IMR-90 (cell line): ENCODE measurements around the gene SYNM. TPM values are rescaled to one million over a fixed set of nuclear protein-coding genes. Genes with fewer than 3 reads are reported as not detected.

Experiments used
- ATAC-seq: fragments of 200-7000 bp; cut with Tn5 transposase; 2 replicates; pipeline ENCODE4 v1.9.1; 2020; ENCODE audit warnings: low read depth, mild to moderate bottlenecking, moderate library complexity
- BruUV-seq: library from RNA; stranded (reverse); fragments of 400-500 nt; replicated peaks from 2 replicates; lab custom pipeline; 2021; lab: Mats Ljungman, UMichigan
- CTCF ChIA-PET: fragments of 300-600 bp; formaldehyde crosslinking; extraction: SDS; loops from one replicate; lab custom pipeline; 2021; ENCODE audit warnings: antibody characterized with exemption; lab: Yijun Ruan, JAX
- POLR2A ChIA-PET: fragments of 300-600 bp; sonication (Branson Sonifier 250); formaldehyde crosslinking; loops from one replicate; lab custom pipeline; 2022; ENCODE audit warnings: antibody characterized with exemption; ENCODE audit not compliant: unreplicated experiment; lab: Charles Lee
- DNase-seq: peaks from one replicate; pipeline ENCODE4 v3.0.0; 2013
- H2AFZ ChIP-seq: replicated peaks from 2 replicates; pipeline ENCODE3; 2013; ENCODE audit warnings: low read length, mild to moderate bottlenecking; ENCODE audit not compliant: poor library complexity
- H2AK5ac ChIP-seq: 2 replicates; pipeline ENCODE4 v1.6.1; 2013; ENCODE audit warnings: low read depth, low read length, inconsistent platforms
- H2AK9ac ChIP-seq: replicated peaks from 2 replicates; pipeline ENCODE3; 2013; ENCODE audit warnings: mild to moderate bottlenecking, low read depth, low read length, moderate library complexity; ENCODE audit not compliant: poor library complexity
- H2BK120ac ChIP-seq: 2 replicates; pipeline ENCODE4 v1.6.1; 2013; ENCODE audit warnings: low read depth, low read length, inconsistent platforms
- H2BK15ac ChIP-seq: 3 replicates; pipeline ENCODE4 v1.6.1; 2013; ENCODE audit warnings: low read depth, low read length, inconsistent platforms
- H2BK20ac ChIP-seq: 2 replicates; pipeline ENCODE4 v1.6.1; 2013; ENCODE audit warnings: low read depth, mild to moderate bottlenecking, inconsistent platforms, low read length, moderate library complexity
- H2BK5ac ChIP-seq: 2 replicates; pipeline ENCODE4 v1.6.1; 2013; ENCODE audit warnings: mild to moderate bottlenecking, low read depth, low read length, inconsistent platforms; ENCODE audit not compliant: poor library complexity, severe bottlenecking
- H3K14ac ChIP-seq: replicated peaks from 2 replicates; pipeline ENCODE4 v1.6.1; 2013; ENCODE audit warnings: low read depth, low read length, inconsistent platforms
- H3K18ac ChIP-seq: 2 replicates; pipeline ENCODE4 v1.6.1; 2013; ENCODE audit warnings: low read depth, low read length, control low read depth
- H3K23ac ChIP-seq: 2 replicates; pipeline ENCODE4 v1.6.1; 2013; ENCODE audit warnings: low read depth, low read length, inconsistent platforms
- H3K27ac ChIP-seq: 2 replicates; pipeline ENCODE4 v1.5.1; 2013; ENCODE audit warnings: mild to moderate bottlenecking, control low read depth, low read length; ENCODE audit not compliant: insufficient read depth
- H3K27me3 ChIP-seq: 2 replicates; pipeline ENCODE4 v1.6.1; 2013; ENCODE audit warnings: low read length; ENCODE audit not compliant: control insufficient read depth, insufficient read depth
- H3K36me3 ChIP-seq: 2 replicates; pipeline ENCODE4 v1.6.1; 2013; ENCODE audit warnings: low read length, mixed read lengths; ENCODE audit not compliant: control insufficient read depth, insufficient read depth
- H3K4ac ChIP-seq: 2 replicates; pipeline ENCODE4 v1.6.1; 2013; ENCODE audit warnings: low read depth, low read length, inconsistent platforms
- H3K4me1 ChIP-seq: 2 replicates; pipeline ENCODE4 v1.6.1; 2013; ENCODE audit warnings: low read length, mixed read lengths; ENCODE audit not compliant: control insufficient read depth, insufficient read depth
- H3K4me2 ChIP-seq: 2 replicates; pipeline ENCODE4 v1.6.1; 2013; ENCODE audit warnings: low read depth, mild to moderate bottlenecking, control low read depth, low read length, moderate library complexity
- H3K4me3 ChIP-seq: 2 replicates; pipeline ENCODE4 v1.5.1; 2013; ENCODE audit warnings: low read depth, mild to moderate bottlenecking, control low read depth, low read length, moderate library complexity; ENCODE audit not compliant: insufficient read depth
- H3K56ac ChIP-seq: 2 replicates; pipeline ENCODE4 v1.6.1; 2013; ENCODE audit warnings: low read length, inconsistent platforms; ENCODE audit not compliant: insufficient read depth; ENCODE audit errors: extremely low read depth
- H3K79me1 ChIP-seq, 2 experiments: 2 replicates each; pipeline ENCODE4 v1.6.1; 2013; ENCODE audit warnings: low read length in 2 of 2, inconsistent platforms in 1 of 2, low read depth in 1 of 2
- H3K9ac ChIP-seq: 2 replicates; pipeline ENCODE4 v1.6.1; 2013; ENCODE audit warnings: low read depth, low read length, control low read depth
- H3K9me1 ChIP-seq: 2 replicates; pipeline ENCODE4 v1.6.1; 2013; ENCODE audit warnings: low read length, inconsistent platforms; ENCODE audit not compliant: insufficient read depth
- H3K9me3 ChIP-seq: 2 replicates; pipeline ENCODE4 v1.6.1; 2013; ENCODE audit warnings: low read length; ENCODE audit not compliant: control insufficient read depth, insufficient read depth
- H4K20me1 ChIP-seq: 2 replicates; pipeline ENCODE4 v1.6.1; 2013; ENCODE audit warnings: low read length, inconsistent platforms; ENCODE audit not compliant: insufficient read depth
- H4K5ac ChIP-seq: 2 replicates; pipeline ENCODE4 v1.6.1; 2013; ENCODE audit warnings: mild to moderate bottlenecking, low read depth, low read length, control low read depth
- H4K8ac ChIP-seq, 2 experiments: 2 replicates each; pipeline ENCODE4 v1.6.1; 2013; ENCODE audit warnings: low read depth in 2 of 2, low read length in 2 of 2, control low read depth in 1 of 2, inconsistent platforms in 1 of 2
- H4K91ac ChIP-seq: 2 replicates; pipeline ENCODE4 v1.6.1; 2013; ENCODE audit warnings: low read depth, low read length, inconsistent platforms; ENCODE audit not compliant: insufficient read depth
- BHLHE40 ChIP-seq: fragments of 150-350 bp; IDR thresholded peaks from 2 replicates; pipeline ENCODE4 v1.6.1; 2016; ENCODE audit warnings: mild to moderate bottlenecking, low read depth, low read length
- CEBPB ChIP-seq: IDR thresholded peaks from 2 replicates; pipeline ENCODE4 v1.6.1; 2012; ENCODE audit warnings: low read depth, low read length, improper control_type of control experiment
- CHD1 ChIP-seq: IDR thresholded peaks from 2 replicates; pipeline ENCODE4 v1.6.1; 2012; ENCODE audit warnings: low read depth, low read length, improper control_type of control experiment
- FOS ChIP-seq: fragments of 150-350 bp; IDR thresholded peaks from 2 replicates; pipeline ENCODE4 v1.6.1; 2016; ENCODE audit warnings: low read depth, low read length
- MAFK ChIP-seq: IDR thresholded peaks from 2 replicates; pipeline ENCODE4 v1.6.1; 2012; ENCODE audit warnings: low read depth, low read length, improper control_type of control experiment
- MAZ ChIP-seq: IDR thresholded peaks from 2 replicates; pipeline ENCODE4 v1.6.1; 2012; ENCODE audit warnings: low read depth, mild to moderate bottlenecking, low read length, improper control_type of control experiment, moderate library complexity, borderline replicate concordance
- MXI1 ChIP-seq: IDR thresholded peaks from 2 replicates; pipeline ENCODE4 v1.6.1; 2012; ENCODE audit warnings: low read depth, mild to moderate bottlenecking, low read length, moderate library complexity, borderline replicate concordance
- NFE2L2 ChIP-seq: fragments of 150-350 bp; IDR thresholded peaks from 2 replicates; pipeline ENCODE4 v1.6.1; 2016; ENCODE audit warnings: low read depth, mild to moderate bottlenecking, low read length
- POLR2A ChIP-seq: IDR thresholded peaks from 2 replicates; pipeline ENCODE4 v1.6.1; 2012; ENCODE audit warnings: mild to moderate bottlenecking, low read depth, low read length
- RAD21 ChIP-seq: IDR thresholded peaks from 2 replicates; pipeline ENCODE4 v1.6.1; 2012; ENCODE audit warnings: low read length, improper control_type of control experiment
- RCOR1 ChIP-seq: IDR thresholded peaks from 2 replicates; pipeline ENCODE4 v1.6.1; 2012; ENCODE audit warnings: mild to moderate bottlenecking, low read length, improper control_type of control experiment; ENCODE audit not compliant: insufficient replicate concordance
- RFX5 ChIP-seq: IDR thresholded peaks from 2 replicates; pipeline ENCODE4 v1.8.0; 2012; ENCODE audit warnings: low read depth, mild to moderate bottlenecking, low read length, moderate library complexity
- SMC3 ChIP-seq: fragments of 150-350 bp; IDR thresholded peaks from 2 replicates; pipeline ENCODE4 v1.6.1; 2016; ENCODE audit warnings: low read depth, mild to moderate bottlenecking, antibody characterized with exemption, low read length, moderate library complexity
- WGBS, 2 experiments: methylation state at CpG; one replicate each; pipeline versions ENCODE4 v1.1.5 to v1.1.7; 2013; ENCODE audit warnings: missing lambda C conversion rate in 2 of 2; ENCODE audit not compliant: insufficient read length in 1 of 2; ENCODE audit errors: extremely low coverage in 2 of 2; 5-methylcytosine and 5-hydroxymethylcytosine counted together
- dilution Hi-C: fragments of 300-500 bp; cut with HindIII; formaldehyde crosslinking; loops from one replicate; pipeline ENCODE4 v1.14.3; 2018; ENCODE audit warnings: low sequenced_read_pairs; ENCODE audit not compliant: unreplicated experiment
- in situ Hi-C: fragments of 300-500 bp; cut with MboI; formaldehyde crosslinking; loops from 3 replicates; pipeline ENCODE4 v1.14.3; 2019; ENCODE audit warnings: low sequenced_read_pairs, inconsistent platforms, mixed read lengths
- intact Hi-C: fragments of 100-400 bp; cut with micrococcal nuclease; formaldehyde crosslinking; loops from 2 replicates; pipeline ENCODE4 v1.10.0; 2022
- polyA plus RNA-seq, 3 experiments: library from polyadenylated mRNA; depleted of rRNA; stranded (reverse); fragments of >200 nt; gene quantifications; 2 replicates each; pipeline ENCODE4 v1.2.3, GENCODE V29; 2012; ENCODE audit warnings: low replicate concordance in 1 of 3
- total RNA-seq: library from RNA; depleted of rRNA; stranded (reverse); fragments of >200 nt; gene quantifications from 2 replicates; pipeline ENCODE4 v1.2.3, GENCODE V29; 2012
- TF ChIP-seq, protein P1 (sequence below): fragments of 150-350 bp; IDR thresholded peaks from 2 replicates; pipeline ENCODE4 v1.6.1; 2016; ENCODE audit warnings: low read depth, mild to moderate bottlenecking, low read length, moderate library complexity, borderline replicate concordance
- TF ChIP-seq, protein P2 (sequence below): conservative IDR thresholded peaks from 2 replicates; pipeline ENCODE4 v1.5.1; 2012; ENCODE audit warnings: mild to moderate bottlenecking, low read depth, low read length, improper control_type of control experiment

Gene SYNM
- total and polyA plus RNA-seq, 2 of the 4 experiments (the other 2 are of a cell fraction) = 2.1 to 3.4 TPM

DNA sequence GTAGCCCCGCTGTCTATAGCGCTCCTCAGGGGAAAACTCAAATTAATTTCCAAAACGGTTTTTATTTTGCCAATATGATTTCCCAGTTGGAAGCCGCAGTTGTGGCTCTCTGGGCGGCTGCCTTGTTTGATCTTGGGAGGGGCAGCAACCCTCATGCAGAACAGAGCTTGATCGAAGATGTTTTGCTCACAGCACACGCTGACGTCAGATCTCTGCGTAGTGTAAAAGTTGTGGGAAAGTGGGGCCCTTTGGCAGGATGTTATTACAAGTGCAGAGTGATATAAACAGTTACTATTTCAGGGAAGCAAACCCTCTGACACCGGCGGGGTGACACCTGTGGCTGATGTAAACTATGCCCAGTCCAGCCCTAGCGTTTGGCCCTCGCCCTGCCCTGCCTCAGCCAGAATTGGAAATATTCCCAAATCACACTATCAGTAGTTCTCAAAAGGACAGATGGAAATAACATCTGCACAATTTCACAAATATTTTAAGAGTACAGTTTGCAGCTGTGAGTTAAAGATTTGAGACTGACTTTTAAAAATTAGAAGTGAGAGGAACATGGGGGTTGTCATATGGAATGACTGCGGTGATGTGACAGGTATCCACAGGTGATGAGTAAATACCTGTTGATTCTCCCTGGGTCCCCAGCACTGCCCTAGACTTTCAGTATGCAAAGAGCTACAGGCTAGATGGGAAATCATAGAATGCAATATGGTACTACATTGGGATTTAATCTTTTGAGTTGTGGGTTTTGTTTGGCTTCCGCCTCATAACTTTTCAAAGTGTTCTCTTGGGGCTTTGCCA is 1.7 kb downstream of the SYNM start:
- H3K9me1 ChIP-seq = 0 out of 2 replicates have a peak, but pooled peaks cover 4% of the 10 kb centered on the region
- WGBS, 2 experiments = 20% methylated on average over 7 of the region's 15 CpGs; no CpG with 5 or more reads in 1 of the 2 experiments
- H2AFZ ChIP-seq = peak overlapping the region; percentile 90
- peaks cover 7 to 36% of the 10 kb centered on the region in 2 experiments for H3K79me1 ChIP-seq
- H3K4me2 ChIP-seq = peak overlapping the region; percentile 85
- no peak overlapping the region for H2AK5ac ChIP-seq
- ATAC-seq = peak; percentile 1; the same call in 1 of the 2 replicates
- peaks cover 2% of the 10 kb centered on the region; the same call in 1 of the 2 replicates for H3K4me1 ChIP-seq
- no peak overlapping the region for H4K91ac ChIP-seq
- H3K14ac ChIP-seq = peak overlapping the region; percentile 61
- no TSS peak for BruUV-seq
- H3K36me3 ChIP-seq = no peaks in the 10 kb centered on the region
- CTCF ChIA-PET = interaction anchor here (1.7 kb wide), 1 partner anchor 11 kb away, joined by 4 read pairs; no protein-coding TSS in a partner anchor
- peaks cover 6% of the 10 kb centered on the region for H3K27me3 ChIP-seq
- H4K8ac ChIP-seq = no peak overlapping the region
- H2BK5ac ChIP-seq = no peak overlapping the region
- in situ Hi-C loops (loop anchor here (25.0 kb wide), 1 partner anchor 631 kb away; the partner anchor contains the start of gene LYSMD4), intact Hi-C loops (no loop called here), dilution Hi-C loops (loop anchor here (25.0 kb wide), 1 partner anchor 106 kb away; no protein-coding TSS in a partner anchor)
- 0 out of 2 replicates have a peak overlapping the region, but pooled peaks have one; percentile 15 for H2BK20ac ChIP-seq
- POLR2A ChIA-PET = no interaction called here
- no peak overlapping the region for H2BK120ac ChIP-seq
- DNase-seq = peak; percentile 98
- H4K20me1 ChIP-seq = peaks cover 4% of the 10 kb centered on the region; the same call in 1 of the 2 replicates
- no peak overlapping the region for H3K9ac ChIP-seq
- H3K9me3 ChIP-seq = no peaks in the 10 kb centered on the region
- H3K27ac ChIP-seq = no peak overlapping the region
- peak overlapping the region; percentile 48 for H3K23ac ChIP-seq
- H3K4ac ChIP-seq = 0 out of 2 replicates have a peak overlapping the region, but pooled peaks have one; percentile 0
- no peak overlapping the region for H2AK9ac ChIP-seq
- H3K18ac ChIP-seq = no peak overlapping the region
- H3K4me3 ChIP-seq = peak overlapping the region; percentile 60; the same call in 1 of the 2 replicates
- H2BK15ac ChIP-seq = no peak overlapping the region; the same call in 2 of the 3 replicates
- no peak overlapping the region for H4K5ac ChIP-seq
- no peak overlapping the region for H3K56ac ChIP-seq
- TF ChIP-seq BHLHE40 = peak; percentile 44; the same call in 1 of the 2 replicates
- TF ChIP-seq FOS = 0 out of 2 replicates have a peak, but pooled peaks have one; percentile 6
- no peak for TF ChIP-seq RAD21
- TF ChIP-seq RFX5 = no peak
- 0 out of 2 replicates have a peak, but pooled peaks have one; percentile 31 for TF ChIP-seq CHD1
- TF ChIP-seq MAFK = no peak
- no peak for TF ChIP-seq POLR2A
- TF ChIP-seq SMC3 = no peak
- TF ChIP-seq, protein P1, sequence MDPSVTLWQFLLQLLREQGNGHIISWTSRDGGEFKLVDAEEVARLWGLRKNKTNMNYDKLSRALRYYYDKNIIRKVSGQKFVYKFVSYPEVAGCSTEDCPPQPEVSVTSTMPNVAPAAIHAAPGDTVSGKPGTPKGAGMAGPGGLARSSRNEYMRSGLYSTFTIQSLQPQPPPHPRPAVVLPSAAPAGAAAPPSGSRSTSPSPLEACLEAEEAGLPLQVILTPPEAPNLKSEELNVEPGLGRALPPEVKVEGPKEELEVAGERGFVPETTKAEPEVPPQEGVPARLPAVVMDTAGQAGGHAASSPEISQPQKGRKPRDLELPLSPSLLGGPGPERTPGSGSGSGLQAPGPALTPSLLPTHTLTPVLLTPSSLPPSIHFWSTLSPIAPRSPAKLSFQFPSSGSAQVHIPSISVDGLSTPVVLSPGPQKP = no peak
- TF ChIP-seq, protein P2, sequence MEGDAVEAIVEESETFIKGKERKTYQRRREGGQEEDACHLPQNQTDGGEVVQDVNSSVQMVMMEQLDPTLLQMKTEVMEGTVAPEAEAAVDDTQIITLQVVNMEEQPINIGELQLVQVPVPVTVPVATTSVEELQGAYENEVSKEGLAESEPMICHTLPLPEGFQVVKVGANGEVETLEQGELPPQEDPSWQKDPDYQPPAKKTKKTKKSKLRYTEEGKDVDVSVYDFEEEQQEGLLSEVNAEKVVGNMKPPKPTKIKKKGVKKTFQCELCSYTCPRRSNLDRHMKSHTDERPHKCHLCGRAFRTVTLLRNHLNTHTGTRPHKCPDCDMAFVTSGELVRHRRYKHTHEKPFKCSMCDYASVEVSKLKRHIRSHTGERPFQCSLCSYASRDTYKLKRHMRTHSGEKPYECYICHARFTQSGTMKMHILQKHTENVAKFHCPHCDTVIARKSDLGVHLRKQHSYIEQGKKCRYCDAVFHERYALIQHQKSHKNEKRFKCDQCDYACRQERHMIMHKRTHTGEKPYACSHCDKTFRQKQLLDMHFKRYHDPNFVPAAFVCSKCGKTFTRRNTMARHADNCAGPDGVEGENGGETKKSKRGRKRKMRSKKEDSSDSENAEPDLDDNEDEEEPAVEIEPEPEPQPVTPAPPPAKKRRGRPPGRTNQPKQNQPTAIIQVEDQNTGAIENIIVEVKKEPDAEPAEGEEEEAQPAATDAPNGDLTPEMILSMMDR = no peak
- peak; percentile 68 for TF ChIP-seq RCOR1
- TF ChIP-seq NFE2L2 = no peak
- TF ChIP-seq CEBPB = no peak
- TF ChIP-seq MAZ = no peak
- no peak for TF ChIP-seq MXI1
